Measurements from ENCODE around the gene ATP5F1E.

DNA sequence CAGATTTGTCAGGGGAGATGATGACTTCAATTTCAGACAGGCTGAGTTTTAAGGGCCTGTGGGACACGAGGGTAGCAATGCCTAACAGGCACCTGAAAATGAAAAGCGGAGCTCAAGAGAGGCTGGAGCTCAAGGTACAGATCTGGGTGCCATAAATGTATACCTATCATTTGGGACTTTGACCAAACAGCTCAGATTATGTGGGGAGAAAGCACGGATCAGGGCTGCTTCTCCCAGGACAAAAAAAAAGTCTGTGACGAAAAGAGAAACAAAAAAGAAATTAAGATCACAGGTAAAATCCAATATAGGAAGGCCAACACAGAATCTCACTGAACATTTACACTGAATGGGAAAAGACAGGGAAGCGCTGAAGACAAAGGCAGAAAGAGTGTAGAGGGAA, 8.5 kb upstream of the ATP5F1E start:
- no peak for TF ChIP-seq CTCF (conservative IDR thresholded peaks at IDR 0.05)
- TF ChIP-seq EZH2 (IDR thresholded peaks at IDR 0.05; ENCODE audit: low read depth), result no peak

Measured in PC-9 (cell line).